ENCODE measurements around the gene PPP1R18.
A peak's percentile ranks its signal among the peaks of the same experiment; 100 is the strongest.

PPP1R18 gene

GRCh38 chr6:30682143-30683117 is 4.0 kb downstream of the PPP1R18 start:
- in situ Hi-C loops (cut with HindIII; ENCODE audit: low pct_ligation_motif_present, low sequenced_read_pairs), result no loop called here
- H3K4me3 ChIP-seq (ENCODE audit: low read depth, low read length), result peak overlapping the region; percentile 89
- H3K27me3 ChIP-seq (replicated peaks), result no peaks in the 10 kb centered on the region
- H3K36me3 ChIP-seq (replicated peaks), result peaks cover 49% of the 10 kb centered on the region
- peak overlapping the region; percentile 84 for H3K27ac ChIP-seq
- no peak for TF ChIP-seq CTCF (IDR thresholded peaks at IDR 0.05; ENCODE audit: low read depth, low read length, missing control alignments)
- peak; percentile 88 for DNase-seq

GRCh38 chr6:30681766-30682142 is 4.7 kb downstream of the PPP1R18 start:
- H3K4me3 ChIP-seq (ENCODE audit: low read depth, low read length), result peak overlapping the region; percentile 89
- peaks cover 56% of the 10 kb centered on the region for H3K36me3 ChIP-seq (replicated peaks)
- no peak for TF ChIP-seq CTCF (IDR thresholded peaks at IDR 0.05; ENCODE audit: low read depth, low read length, missing control alignments)

GRCh38 chr6:30679765-30680535 is 6.5 kb downstream of the PPP1R18 start:
- in situ Hi-C loops (cut with HindIII; ENCODE audit: low pct_ligation_motif_present, low sequenced_read_pairs), result no loop called here
- Histone ChIP-seq H3K4me3 (ENCODE audit: low read depth, low read length) (peak overlapping the region; percentile 26), H3K27ac (no peak overlapping the region), H3K27me3 (replicated peaks) (no peaks in the 10 kb centered on the region), H3K36me3 (replicated peaks) (peaks cover 63% of the 10 kb centered on the region)
- no peak for DNase-seq
- no peak for TF ChIP-seq CTCF (IDR thresholded peaks at IDR 0.05; ENCODE audit: low read depth, low read length, missing control alignments)

More at GRCh38 chr6:30681766-30682142, 4.7 kb downstream of the PPP1R18 start:
- Histone ChIP-seq H3K27ac (peak overlapping the region; percentile 84), H3K27me3 (replicated peaks) (no peaks in the 10 kb centered on the region)
- DNase-seq, result no peak
- in situ Hi-C loops (cut with HindIII; ENCODE audit: low pct_ligation_motif_present, low sequenced_read_pairs), result no loop called here

- in situ Hi-C loops (cut with HindIII; ENCODE audit: low pct_ligation_motif_present, low sequenced_read_pairs), result no loop called here
Measured at GRCh38 chr6:30678964-30679726, 7.3 kb downstream of the PPP1R18 start.

More at GRCh38 chr6:30678964-30679726, 7.3 kb downstream of the PPP1R18 start:
- Histone ChIP-seq H3K36me3 (replicated peaks) (peaks cover 63% of the 10 kb centered on the region), H3K27me3 (replicated peaks) (no peaks in the 10 kb centered on the region), H3K27ac (no peak overlapping the region), H3K4me3 (ENCODE audit: low read depth, low read length) (peak overlapping the region; percentile 35)
- TF ChIP-seq CTCF (IDR thresholded peaks at IDR 0.05; ENCODE audit: low read depth, low read length, missing control alignments), result peak; percentile 98
- DNase-seq, result peak; percentile 69
